GM19438 (cell line): ENCODE data around the gene EARS2.
"Not testable (repeated sequence)": the region's sequence is repeated elsewhere in the genome, so short reads cannot be mapped to it uniquely, and the experiment has no call there.

Experiments
- ATAC-seq: cut with Tn5 transposase; IDR thresholded peaks from one replicate; pipeline ENCODE4 v1.9.1; 2021; ENCODE audit warnings: low read depth; ENCODE audit not compliant: unreplicated experiment

EARS2 gene

DNA sequence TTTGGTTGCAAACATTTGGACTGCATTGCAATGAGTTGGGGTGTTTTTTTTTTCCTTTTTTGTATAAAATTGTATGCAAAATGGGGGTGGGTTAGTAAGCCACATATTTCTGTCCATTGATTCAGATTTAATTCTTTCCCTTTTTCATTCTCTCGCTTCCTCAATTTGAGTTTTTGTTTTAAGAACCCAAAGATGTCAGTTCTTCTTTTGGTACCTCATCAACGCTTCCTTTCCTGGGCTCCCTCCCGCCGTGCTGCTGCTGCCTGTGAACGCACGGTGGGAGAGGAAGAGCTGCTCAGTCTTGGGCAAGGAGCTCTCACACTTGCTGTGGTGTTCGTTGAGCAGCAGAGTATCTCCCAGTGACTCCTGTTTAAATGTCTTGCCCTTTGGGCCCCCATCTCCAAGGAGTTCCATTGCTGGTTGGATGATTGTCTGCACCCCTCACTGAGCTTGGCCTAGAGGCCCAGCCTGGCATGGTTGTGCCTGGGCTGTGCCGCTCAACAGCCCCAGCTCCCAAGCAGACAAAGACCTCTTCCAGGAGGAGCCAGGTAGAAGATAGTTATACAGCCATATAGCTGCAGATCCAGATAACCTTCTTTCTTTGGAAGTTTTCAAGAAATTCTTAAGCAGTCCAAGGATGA is 14.0 kb upstream of the EARS2 start:
- no peak for ATAC-seq

DNA sequence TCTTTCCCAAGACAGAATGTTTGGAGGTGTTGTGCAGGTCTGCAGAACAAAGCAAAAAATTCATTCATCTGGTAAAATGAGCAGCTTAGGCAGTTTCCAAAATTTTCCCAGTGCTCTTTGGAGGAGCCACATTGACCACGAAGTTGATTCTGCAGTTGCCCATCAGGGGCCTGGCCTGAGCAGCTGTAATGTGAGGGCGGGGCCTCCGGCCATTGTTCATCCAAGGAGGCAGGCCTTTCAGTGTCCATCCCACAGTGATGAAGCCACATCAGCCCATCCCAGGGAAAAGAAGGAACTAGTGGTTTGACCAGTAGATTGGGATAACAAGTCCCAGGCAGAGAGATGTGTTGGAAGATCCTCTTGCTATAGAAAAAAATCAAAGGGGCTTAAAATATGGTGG is 10.5 kb upstream of the EARS2 start:
- no peak for ATAC-seq

DNA sequence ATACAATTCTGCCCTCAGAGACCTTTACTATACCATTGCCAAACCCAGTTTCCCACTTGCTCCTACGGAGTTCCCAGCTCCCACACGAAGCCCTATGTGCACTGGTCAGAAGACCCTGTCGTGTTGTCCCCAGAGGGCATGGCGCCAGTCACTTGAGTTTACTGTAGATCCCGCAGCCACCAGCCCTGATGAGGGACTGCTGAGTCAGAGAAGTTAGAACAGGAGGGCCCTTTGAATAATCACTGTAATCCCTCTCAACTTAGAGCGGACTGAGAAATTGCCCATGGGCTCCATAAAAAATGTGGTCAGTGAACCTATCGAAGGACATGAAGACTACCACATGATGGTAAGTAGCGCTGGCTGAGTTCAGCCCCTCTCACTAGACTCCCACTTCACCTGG is 9.6 kb upstream of the EARS2 start:
- ATAC-seq = no peak

DNA sequence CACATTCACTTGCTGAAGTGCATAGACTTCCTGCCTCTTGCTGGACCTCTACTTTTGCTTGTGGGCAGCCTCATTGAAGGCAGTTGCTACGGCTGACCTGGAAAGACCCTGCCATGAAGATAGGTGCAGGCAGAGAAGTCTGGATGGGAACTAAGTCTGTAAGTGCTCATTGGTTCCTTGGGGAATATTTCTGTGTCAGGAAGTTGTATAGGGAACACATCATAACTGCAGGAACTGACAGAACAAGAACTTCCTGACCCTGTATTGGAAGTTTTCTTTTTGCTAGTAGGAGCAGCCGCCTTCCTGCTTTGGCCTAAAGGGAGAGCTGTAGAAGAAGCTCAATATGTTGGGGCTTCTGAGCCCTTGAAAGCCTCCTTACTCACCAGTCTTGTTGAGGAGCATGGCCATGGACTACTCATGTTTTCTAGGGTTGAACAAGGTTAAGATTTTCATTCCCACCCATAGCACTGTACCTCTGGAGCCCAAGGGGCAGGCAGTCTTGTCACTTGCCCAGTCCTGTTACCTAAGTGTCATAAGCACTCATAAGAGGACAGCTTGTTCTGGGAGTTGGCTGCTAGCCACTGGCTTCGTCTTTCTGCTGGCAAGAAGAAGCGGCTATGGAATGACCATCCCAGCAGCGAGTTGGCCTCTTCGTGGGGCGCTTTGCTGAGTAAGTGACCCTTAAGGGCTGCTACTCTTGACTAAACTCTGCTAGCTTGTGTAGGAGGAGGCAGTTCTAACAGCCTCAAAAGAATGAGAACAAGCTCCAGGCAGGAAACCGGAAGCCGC is 7.6 kb upstream of the EARS2 start:
- ATAC-seq = no peak

DNA sequence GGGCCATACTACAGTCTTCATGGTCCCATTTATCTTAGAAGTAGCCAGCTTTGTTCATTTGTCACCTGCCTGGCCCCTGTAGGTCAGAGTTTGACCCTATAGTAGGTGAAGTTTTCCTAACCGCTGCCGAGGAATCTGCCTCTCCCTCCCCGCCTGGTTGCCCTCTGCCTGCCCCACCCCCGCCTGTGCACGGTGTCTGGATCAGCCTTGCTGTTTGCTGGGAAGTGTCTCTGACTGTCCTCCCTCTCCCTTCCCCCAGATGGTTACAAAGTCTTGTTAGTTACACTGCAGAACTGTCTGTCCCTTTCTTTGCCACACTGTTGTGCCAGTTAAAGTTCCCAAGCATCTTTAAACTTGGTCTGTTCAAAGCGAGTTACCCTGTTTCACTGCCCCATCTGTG is 6.0 kb upstream of the EARS2 start:
- ATAC-seq = no peak

DNA sequence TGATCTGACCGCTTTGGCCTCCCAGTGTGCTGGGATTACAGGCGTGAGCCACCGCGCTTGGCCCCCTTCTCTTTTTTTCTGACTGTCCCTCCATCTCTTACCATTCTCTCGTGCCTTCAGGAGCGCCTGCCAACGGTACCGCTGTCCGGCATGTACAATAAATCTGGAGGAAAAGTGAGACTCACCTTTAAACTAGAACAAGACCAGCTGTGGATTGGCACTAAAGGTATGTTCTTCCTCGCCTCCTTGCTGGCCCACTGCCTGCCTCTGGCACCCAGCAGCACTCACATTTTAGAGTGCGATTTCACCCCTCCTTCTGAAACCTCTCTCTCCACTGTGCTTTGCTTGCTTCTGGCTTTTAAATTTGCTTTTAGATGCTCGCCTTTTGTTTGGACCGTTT is 5.4 kb upstream of the EARS2 start:
- no peak for ATAC-seq

DNA sequence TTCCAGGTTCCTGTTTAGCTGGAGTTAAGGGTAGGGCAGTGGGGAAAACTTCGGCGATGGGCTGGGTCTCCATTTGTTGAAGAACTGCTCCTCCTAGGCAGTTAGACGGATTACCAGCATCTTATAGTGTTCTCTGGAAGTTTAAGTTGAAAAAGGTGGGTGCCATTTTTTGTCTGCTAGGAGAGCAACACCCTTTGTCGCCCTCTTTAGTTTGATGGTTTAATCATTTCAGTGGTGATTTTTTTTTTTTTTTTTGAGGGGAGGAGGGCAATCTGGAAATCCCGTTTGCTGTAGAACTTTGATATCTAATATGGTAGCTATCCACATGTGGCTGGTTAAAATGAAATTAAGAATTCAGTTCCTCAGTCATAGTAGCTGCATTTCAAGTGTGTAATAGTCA is 4.4 kb upstream of the EARS2 start:
- ATAC-seq = no peak

DNA sequence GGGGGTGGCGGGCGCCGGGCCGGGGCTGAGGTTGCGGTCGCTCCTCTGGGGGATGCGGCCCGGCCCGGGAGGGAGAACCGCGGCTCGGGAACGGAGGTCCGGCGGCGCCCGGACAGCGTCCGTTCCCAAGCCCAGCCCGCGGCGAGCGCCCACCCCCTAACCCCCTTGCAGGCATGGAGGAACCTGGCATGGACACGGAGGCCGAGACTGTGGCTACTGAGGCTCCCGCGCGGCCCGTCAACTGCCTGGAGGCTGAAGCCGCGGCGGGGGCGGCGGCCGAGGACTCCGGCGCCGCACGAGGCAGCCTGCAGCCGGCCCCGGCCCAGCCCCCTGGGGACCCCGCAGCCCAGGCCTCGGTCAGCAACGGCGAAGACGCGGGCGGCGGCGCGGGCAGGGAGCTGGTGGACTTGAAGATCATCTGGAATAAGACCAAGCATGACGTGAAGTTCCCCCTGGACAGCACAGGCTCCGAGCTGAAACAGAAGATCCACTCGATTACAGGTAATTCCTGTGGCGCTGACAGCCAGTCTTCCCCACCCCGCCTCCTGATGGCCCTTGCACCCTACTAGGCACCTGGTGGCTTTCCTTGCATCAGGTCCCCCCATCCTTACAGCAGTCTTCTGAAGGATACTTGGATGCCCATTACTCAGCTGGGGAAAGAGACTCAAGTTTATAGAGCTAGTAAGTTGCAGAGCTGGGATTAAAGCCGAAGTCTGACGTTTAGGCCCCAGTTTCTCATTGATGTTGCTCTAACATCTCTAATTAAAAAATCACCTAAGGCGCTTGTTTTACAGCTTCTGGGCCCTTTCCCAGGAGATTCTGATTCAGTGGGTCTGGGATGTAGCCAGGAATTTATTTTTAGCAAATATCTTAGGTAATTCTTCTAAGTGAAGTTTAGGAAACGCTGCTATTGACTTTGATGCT is 891 bp upstream of the EARS2 start:
- ATAC-seq = peak; percentile 4

DNA sequence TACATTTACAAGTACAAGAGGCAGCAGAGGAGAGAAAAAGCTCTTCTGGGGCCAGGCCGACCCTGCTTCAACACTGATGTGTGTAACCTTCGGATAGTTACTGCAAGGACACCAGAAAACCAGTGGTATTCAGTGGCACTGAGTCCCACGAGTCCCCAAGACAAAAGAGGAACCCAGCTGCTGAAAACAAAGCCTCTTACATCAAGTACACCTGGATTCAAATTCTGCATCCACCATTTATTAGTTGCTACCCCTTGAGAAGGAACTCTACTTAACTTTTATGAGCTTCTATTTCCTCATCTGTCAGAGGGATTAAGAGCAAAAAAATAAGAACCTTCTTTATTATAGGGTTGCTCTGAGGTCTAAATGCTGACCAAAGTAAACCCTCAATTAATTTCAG is 2.6 kb downstream of the EARS2 start:
- ATAC-seq = no peak

DNA sequence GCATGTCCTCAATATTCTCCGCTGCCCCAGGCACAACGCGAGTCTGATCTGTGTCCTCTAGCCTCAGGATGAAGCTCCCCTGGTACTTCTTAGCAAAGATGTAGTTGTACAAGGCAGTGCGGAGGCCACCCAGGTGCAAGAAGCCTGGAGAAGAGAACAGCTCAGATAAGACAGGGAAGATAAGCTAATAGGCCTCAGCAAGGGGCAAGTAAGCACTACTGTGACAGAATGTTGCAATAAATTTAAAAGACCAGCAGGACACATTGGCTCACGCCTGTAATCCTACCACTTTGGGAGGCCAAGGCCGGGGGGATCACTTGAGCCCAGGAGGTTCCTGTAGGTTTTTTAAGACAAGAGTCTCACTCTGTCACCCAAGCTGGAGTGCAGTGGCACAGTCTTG is 5.0 kb downstream of the EARS2 start:
- no peak for ATAC-seq

DNA sequence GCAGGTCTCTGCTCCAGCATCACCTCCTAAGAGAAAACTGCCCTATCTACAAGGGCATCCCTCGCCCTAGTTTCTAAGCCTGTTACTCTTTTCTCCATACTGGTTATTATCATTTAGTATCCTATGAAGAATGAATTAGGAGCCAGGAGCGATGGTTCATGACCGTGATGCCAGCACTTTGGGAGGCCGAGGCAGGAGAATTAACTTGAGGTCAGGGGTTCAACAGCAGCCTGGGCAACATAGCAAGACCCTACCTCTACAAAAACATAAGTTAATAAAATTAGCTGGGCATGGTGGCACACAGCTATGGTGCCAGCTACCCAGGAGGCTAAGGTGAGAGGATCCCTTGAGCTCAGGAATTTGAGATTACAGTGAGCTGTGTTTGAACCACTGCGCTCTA is 7.2 kb downstream of the EARS2 start:
- ATAC-seq = no peak

DNA sequence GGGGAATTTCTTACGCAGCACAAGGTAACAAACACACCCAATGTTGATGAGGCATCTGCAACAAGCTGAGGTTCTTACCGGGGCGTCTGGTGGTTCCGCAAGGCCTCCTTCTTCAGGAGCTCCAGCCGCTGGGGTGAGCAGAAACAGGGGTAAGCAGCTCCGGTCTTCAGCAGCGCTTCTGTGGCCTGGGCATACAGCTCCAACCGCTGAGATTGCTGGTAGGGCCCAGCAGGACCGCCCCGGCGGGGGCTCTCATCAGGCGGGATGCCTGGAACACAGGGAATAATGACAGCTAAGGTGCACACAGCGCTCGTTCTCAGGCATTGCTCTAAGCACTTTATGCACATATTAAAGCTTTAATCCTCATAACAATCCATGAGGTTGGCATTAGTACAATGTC is 12.7 kb downstream of the EARS2 start:
- ATAC-seq = no peak

DNA sequence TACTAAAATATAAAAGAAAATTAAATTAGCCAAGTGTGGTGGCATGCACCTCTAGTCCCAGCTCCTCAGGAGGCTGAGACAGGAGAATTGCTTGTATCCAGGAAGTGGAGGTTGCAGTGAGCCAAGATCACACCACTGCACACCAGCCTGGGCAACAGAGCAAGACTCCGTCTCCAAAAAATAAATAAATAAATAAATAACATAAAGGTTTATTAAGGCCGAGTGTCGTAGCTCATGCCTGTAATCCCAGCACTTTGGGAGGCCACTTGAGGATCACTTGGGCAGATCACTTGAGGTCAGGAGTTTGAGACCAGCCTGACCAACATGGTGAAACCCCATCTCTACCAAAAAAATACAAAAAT is 16.4 kb downstream of the EARS2 start:
- not testable (repeated sequence) for ATAC-seq

DNA sequence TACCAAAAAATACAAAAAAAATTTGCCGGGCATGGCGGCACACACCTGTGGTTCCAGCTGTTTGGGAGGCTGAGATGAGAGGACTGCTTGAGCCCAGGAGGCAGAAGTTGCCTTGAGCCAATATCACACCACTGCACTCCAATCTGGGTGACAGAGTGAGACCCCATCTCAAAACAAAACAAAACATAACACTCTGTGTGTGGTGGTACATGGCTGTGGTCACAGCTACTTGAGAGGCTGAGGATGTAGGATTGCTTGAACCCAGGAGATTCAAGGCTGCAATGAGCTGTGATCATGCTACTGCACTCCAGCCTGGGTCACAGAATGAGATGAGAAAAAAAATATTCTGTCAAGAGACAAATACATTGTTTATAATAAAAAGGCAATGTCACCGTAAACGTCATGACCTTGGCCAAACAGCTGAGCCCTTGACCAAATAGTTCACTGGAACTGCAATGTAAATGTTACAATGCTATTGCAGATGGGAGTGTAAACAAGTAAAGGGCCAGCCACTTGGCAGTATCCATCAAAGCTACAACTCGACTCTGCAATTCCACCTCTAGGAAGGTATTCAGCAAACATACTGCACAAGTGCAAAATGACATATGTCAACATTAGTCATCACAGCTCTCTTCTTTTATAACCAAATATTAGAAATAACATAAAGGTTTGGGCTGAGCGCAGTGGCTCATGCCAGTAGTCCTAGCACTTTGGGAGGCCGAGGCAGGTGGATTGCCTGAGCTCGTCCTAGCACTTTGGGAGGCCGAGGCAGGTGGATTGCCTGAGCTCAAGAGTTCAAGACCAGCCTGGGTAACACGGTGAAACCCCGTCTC is 16.9 kb downstream of the EARS2 start:
- no peak for ATAC-seq

DNA sequence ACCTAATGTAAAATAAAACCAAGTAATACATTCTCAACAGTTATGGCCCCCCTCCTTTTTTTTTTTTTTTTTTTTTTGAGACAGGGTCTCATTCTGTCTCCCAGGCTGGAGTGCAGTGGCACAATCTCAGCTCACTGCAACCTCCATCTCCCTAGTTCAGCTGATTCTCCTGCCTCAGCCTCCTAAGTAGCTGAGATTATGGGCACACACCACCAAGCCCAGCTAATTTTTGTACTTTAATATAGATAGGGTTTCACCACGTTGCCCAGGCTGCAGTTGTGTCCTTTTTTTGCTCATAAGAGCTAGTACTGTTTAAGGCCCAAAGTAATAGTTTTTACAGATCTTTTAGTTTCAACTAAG is 18.3 kb downstream of the EARS2 start:
- no peak for ATAC-seq

DNA sequence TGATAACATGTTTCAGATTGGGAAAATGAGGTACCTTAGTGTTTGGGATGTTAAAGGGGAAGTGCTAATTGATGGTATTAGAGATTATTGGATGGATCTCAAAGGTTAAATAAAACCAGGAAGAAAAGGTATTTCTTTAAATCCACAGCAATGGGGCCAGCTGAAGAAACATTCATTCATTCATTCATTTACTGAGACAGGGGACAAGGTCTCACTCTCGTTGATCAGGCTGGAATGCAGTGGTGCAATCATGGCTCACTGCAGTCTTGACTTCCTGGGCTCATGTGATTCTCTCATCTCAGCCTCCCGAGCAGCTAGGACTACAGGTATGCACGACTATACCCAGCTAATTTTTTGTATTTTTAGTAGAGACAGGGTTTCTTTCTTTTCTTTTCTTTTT is 19.8 kb downstream of the EARS2 start:
- no peak for ATAC-seq

DNA sequence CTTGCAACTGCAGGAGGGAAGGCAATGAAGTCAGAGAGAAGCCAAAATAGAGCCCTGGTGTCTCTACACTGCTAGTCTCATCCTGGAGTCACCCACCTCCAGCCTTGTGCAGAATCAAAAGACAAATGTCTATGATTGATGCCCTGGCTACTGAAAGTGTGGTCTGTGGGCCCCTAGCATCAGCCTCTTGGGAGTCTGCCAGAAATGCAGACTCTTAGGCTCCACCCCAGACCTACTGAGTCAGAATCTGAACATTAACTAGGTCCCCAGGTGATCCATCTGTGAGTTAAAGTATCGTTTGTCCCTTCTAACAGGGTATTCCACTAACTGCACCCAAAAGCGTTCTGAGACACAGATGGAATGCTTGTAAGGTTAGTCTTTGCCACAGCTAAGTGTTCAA is 21.2 kb downstream of the EARS2 start:
- no peak for ATAC-seq

DNA sequence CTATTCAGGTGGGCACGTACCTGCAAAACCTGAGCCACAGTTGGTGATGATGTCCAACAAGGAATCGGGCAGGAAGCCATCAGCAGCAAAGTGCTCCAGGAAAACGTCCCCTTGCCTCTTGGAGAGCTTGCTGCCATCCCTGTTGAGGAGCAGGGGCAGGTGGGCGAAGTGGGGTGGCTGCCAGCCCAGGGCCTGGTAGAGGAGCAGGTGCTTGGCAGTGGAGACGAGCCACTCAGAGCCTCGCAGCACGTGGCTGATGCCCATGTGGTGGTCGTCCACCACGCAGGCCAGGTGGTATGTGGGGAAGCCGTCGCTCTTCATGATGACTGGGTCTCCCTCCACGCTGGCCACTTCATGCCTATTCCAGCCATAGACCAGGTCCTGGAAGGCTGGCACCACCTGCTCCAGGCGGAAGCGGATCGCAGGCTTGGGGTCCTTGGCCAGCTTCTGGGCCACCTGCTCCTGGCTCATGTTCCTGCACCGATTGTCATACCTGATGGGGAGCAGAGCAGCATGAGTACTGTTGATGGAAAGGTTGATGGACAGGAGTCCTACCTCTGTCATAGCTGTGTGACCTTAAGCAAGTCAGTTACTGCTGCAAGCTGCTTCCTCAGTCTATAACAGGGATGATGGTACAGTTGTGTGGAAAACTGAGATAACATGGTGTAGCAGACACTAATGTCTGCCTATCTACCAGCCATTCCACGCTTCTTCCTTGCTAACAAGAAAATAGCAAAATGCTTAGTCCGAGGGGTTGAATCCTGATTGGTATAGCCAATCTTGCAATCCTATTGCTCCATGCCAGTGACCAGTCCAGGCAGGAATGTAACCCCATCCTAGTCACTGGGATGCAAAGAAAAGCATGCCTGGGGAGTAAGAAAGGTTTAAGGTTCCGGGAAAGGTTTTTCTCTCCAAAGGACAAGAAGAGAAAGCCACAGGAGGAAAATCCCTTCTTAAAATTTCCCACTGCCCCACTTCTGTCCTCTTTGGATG is 22.0 kb downstream of the EARS2 start:
- ATAC-seq = no peak

DNA sequence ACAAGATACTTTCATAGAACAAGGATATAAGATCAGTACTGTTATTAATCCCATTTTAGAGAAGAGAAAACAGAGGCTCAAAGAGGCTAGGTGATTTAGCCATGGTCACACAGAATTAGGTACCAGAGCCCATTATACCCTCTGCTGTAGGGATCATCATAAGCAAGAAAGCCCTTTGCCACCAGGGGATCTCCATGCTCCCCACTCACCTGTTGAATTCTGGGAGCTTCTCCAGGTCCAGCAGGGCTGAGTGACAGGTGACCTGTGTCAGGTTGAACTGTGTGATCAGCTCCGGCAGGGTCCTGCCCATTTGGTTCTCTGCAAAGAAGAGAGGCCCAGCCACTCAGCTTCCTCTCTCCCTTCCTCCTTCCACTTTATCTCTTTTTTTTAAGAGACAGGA is 24.7 kb downstream of the EARS2 start:
- no peak for ATAC-seq

DNA sequence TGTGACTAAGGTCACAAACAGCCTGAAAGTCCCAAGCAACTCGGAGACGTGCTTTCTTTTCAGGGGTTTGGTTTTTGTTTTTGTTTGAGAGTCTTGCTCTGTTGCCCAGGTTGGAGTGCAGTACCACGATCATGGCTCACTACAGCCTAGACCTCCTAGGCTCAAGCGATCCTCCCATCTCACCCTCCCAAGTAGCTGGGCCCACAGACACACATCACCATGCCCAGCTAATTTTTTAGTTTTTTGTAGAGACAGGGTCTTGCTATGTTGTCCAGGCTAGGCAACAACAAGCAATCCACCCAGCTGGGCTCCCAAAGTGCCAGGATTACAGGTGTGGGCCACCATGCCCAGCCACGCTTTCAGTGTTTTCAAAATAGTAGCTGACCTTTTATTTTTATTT is 27.1 kb downstream of the EARS2 start:
- ATAC-seq = no peak
